K562 (cell line): ENCODE data around the gene NLRC3. TPM values are rescaled to one million over a fixed set of nuclear protein-coding genes. Genes with fewer than 3 reads are reported as not detected.

ENCODE experiments used
- ATAC-seq: fragments of 200-7000 bp; cut with Tn5 transposase; 3 replicates; pipeline ENCODE4 v1.9.1; 2020; ENCODE audit warnings: moderate library complexity
- BruUV-seq: library from RNA; stranded (reverse); fragments of 400-500 nt; replicated peaks from 2 replicates; lab custom pipeline; 2021; lab: Mats Ljungman, UMichigan
- CTCF ChIA-PET: fragments of 300-600 bp; formaldehyde crosslinking; extraction: SDS; loops from one replicate; lab custom pipeline; 2021; ENCODE audit warnings: low intra/inter-chr PET ratio; lab: Yijun Ruan, JAX
- POLR2A ChIA-PET: fragments of 300-600, 350-650 bp; sonication (Branson Sonifier 250); formaldehyde crosslinking; extraction: SDS; loops from one replicate; lab custom pipeline; 2021; ENCODE audit warnings: antibody characterized with exemption, inconsistent platforms; lab: Yijun Ruan, JAX
- DNase-seq, 4 experiments: peaks; one replicate each; pipeline versions ENCODE4 v3.0.0 to v3.0.0-alpha.2; 2011 to 2018; ENCODE audit warnings: low spot score in 3 of 4, mixed read lengths in 3 of 4; ENCODE audit errors: extremely low read depth in 1 of 4
- FAIRE-seq: peaks from 2 replicates; lab custom pipeline; 2011; peaks lifted over from hg19 to GRCh38; lab: Jason Lieb, UNC
- H2AFZ ChIP-seq: 2 replicates; pipeline ENCODE4 v1.6.0; 2011; ENCODE audit warnings: low read depth, low read length, control low read depth, inconsistent platforms
- H3K27ac ChIP-seq: fragments of 200-600 bp; 3 replicates; pipeline ENCODE4 v1.8.0; 2011; ENCODE audit warnings: low read depth, mild to moderate bottlenecking, control low read depth, inconsistent platforms, low read length, moderate library complexity, mixed read lengths; ENCODE audit errors: extremely low read depth
- H3K27me3 ChIP-seq, 2 experiments: fragments of 300-600 bp in 1 of 2; 2 replicates in 1 of 2; 3 replicates in 1 of 2; pipeline versions ENCODE4 v1.6.0 to v1.8.0; 2011; ENCODE audit warnings: inconsistent platforms in 2 of 2, low read length in 2 of 2, mild to moderate bottlenecking in 1 of 2, mixed read lengths in 1 of 2, moderate library complexity in 1 of 2; ENCODE audit not compliant: control insufficient read depth in 2 of 2, insufficient read depth in 2 of 2
- H3K36me3 ChIP-seq: fragments of 300-600 bp; 3 replicates; pipeline ENCODE4 v1.8.0; 2011; ENCODE audit warnings: mild to moderate bottlenecking, low read length, inconsistent platforms; ENCODE audit not compliant: control insufficient read depth, insufficient read depth
- H3K4me1 ChIP-seq, 2 experiments: fragments of 200-600 bp in 1 of 2; replicated peaks in 1 of 2; 2 replicates in 1 of 2; 3 replicates in 1 of 2; pipeline versions ENCODE4 v1.5.1 to v1.8.0; 2011; ENCODE audit warnings: inconsistent platforms in 2 of 2, low read length in 2 of 2, mild to moderate bottlenecking in 1 of 2, mixed read lengths in 1 of 2, moderate library complexity in 1 of 2; ENCODE audit not compliant: control insufficient read depth in 2 of 2, insufficient read depth in 2 of 2
- H3K4me2 ChIP-seq: 2 replicates; pipeline ENCODE4 v1.6.1; 2011; ENCODE audit warnings: low read length, control low read depth, inconsistent platforms, mixed read lengths; ENCODE audit not compliant: insufficient read depth
- H3K4me3 ChIP-seq: fragments of 200-600 bp; sonication (generic), shearing (Covaris generic); 2 replicates; pipeline ENCODE4 v1.5.1; 2016; ENCODE audit warnings: control low read depth, inconsistent platforms
- H3K79me2 ChIP-seq: fragments of 200-600 bp; 3 replicates; pipeline ENCODE4 v1.8.0; 2011; ENCODE audit warnings: low read length, inconsistent platforms; ENCODE audit not compliant: control insufficient read depth, insufficient read depth
- H3K9ac ChIP-seq, 2 experiments: 2 replicates each; pipeline versions ENCODE4 v1.6.0 to v1.6.1; 2011; ENCODE audit warnings: low read depth in 2 of 2, low read length in 2 of 2, control low read depth in 1 of 2, inconsistent platforms in 1 of 2, mild to moderate bottlenecking in 1 of 2, mixed read lengths in 1 of 2; ENCODE audit not compliant: insufficient read depth in 1 of 2
- H3K9me1 ChIP-seq: one replicate; pipeline ENCODE4 v1.6.0; 2011; ENCODE audit warnings: inconsistent platforms, mild to moderate bottlenecking, low read length, moderate library complexity; ENCODE audit not compliant: control insufficient read depth, insufficient read depth
- H3K9me3 ChIP-seq: replicated peaks from 2 replicates; pipeline ENCODE4 v1.5.1; 2011; ENCODE audit warnings: low read depth, low read length, inconsistent platforms; ENCODE audit not compliant: control insufficient read depth, insufficient read depth
- H4K20me1 ChIP-seq: replicated peaks from 2 replicates; pipeline ENCODE4 v1.6.1; 2011; ENCODE audit warnings: low read length, inconsistent platforms, mixed read lengths; ENCODE audit not compliant: control insufficient read depth, insufficient read depth
- CBX1 ChIP-seq: sonication (generic); IDR thresholded peaks from 2 replicates; pipeline ENCODE4 v1.6.1; 2016; ENCODE audit warnings: antibody characterized with exemption, low read depth, mild to moderate bottlenecking
- CBX3 ChIP-seq, 2 experiments: IDR thresholded peaks; 1 replicate in 1 of 2; 2 replicates in 1 of 2; pipeline ENCODE4 v1.6.1; 2012; ENCODE audit warnings: inconsistent platforms in 2 of 2, low read length in 2 of 2, borderline replicate concordance in 1 of 2, control low read depth in 1 of 2
- CXXC5 ChIP-seq: fragments of 250-450 bp; sonication (Bioruptor Pico); IDR thresholded peaks from 2 replicates; pipeline ENCODE4 v1.8.0; 2022; ENCODE audit warnings: inconsistent platforms, mild to moderate bottlenecking, moderate library complexity
- ESRRB ChIP-seq: fragments of 250-450 bp; sonication (Bioruptor Pico); IDR thresholded peaks from 2 replicates; pipeline ENCODE4 v1.5.0; 2020; ENCODE audit warnings: mild to moderate bottlenecking, moderate library complexity, borderline replicate concordance
- FIP1L1 ChIP-seq: fragments of 200-400 bp; formaldehyde crosslinking; IDR thresholded peaks from 2 replicates; pipeline ENCODE4 v1.6.1; 2018; ENCODE audit warnings: mild to moderate bottlenecking, low read depth, low read length; ENCODE audit not compliant: poor library complexity, severe bottlenecking
- FOXK1 ChIP-seq: sonication (generic); formaldehyde crosslinking; IDR thresholded peaks from 2 replicates; pipeline ENCODE4 v1.8.0; 2022; ENCODE audit warnings: missing genetic modification reagents, mild to moderate bottlenecking, borderline replicate concordance
- JUN ChIP-seq, 2 experiments: sonication (generic) in 1 of 2; formaldehyde crosslinking in 1 of 2; IDR thresholded peaks; 2 replicates each; pipeline versions ENCODE4 v1.6.1 to v1.8.0; 2012 to 2022; ENCODE audit warnings: borderline replicate concordance in 2 of 2, mild to moderate bottlenecking in 2 of 2, improper control_type of control experiment in 1 of 2, low read depth in 1 of 2, low read length in 1 of 2, missing genetic modification reagents in 1 of 2
- KAT2B ChIP-seq: IDR thresholded peaks from one replicate; pipeline ENCODE4 v1.6.1; 2012; ENCODE audit warnings: low read depth, mild to moderate bottlenecking, control low read depth, inconsistent platforms, low read length, moderate library complexity
- KAT8 ChIP-seq: fragments of 450-650 bp; IDR thresholded peaks from 2 replicates; pipeline ENCODE4 v1.6.1; 2016; ENCODE audit warnings: low read depth, mild to moderate bottlenecking
- KLF6 ChIP-seq: fragments of 250-450 bp; sonication (Bioruptor Pico); IDR thresholded peaks from 2 replicates; pipeline ENCODE4 v1.4.0; 2020; ENCODE audit warnings: mild to moderate bottlenecking, moderate library complexity, borderline replicate concordance
- MEF2D ChIP-seq: conservative IDR thresholded peaks from 2 replicates; pipeline ENCODE4 v1.6.1; 2016; ENCODE audit warnings: low read depth, missing genetic modification characterization, missing compliant biosample characterization
- NFYB ChIP-seq: IDR thresholded peaks from 2 replicates; pipeline ENCODE4 v1.6.1; 2011; ENCODE audit warnings: mild to moderate bottlenecking, moderate library complexity; ENCODE audit not compliant: insufficient read length; ENCODE audit errors: extremely low read depth
- PHB ChIP-seq: fragments of 250-450 bp; sonication (Bioruptor Pico); IDR thresholded peaks from 2 replicates; pipeline ENCODE4 v1.5.0; 2021
- RBM22 ChIP-seq: fragments of 200-400 bp; formaldehyde crosslinking; IDR thresholded peaks from 2 replicates; pipeline ENCODE4 v1.6.1; 2018; ENCODE audit warnings: low read length, low read depth; ENCODE audit not compliant: poor library complexity, severe bottlenecking
- TBL1XR1 ChIP-seq, 2 experiments: IDR thresholded peaks; 2 replicates each; pipeline ENCODE4 v1.6.1; 2012; ENCODE audit warnings: improper control_type of control experiment in 2 of 2, low read length in 2 of 2, mild to moderate bottlenecking in 1 of 2
- TBP ChIP-seq: optimal IDR thresholded peaks from 2 replicates; pipeline ENCODE3; 2011; ENCODE audit warnings: low read depth, low read length, improper control_type of control experiment
- TCF3 ChIP-seq: sonication (generic); formaldehyde crosslinking; IDR thresholded peaks from 2 replicates; pipeline ENCODE4 v1.4.0; 2020; ENCODE audit warnings: mild to moderate bottlenecking, missing genetic modification reagents
- ZNF184 ChIP-seq: sonication (generic); formaldehyde crosslinking; IDR thresholded peaks from 2 replicates; pipeline ENCODE4 v1.5.0; 2020; ENCODE audit warnings: missing genetic modification reagents
- WGBS: fragments of 100-300 bp; shearing (Covaris generic); methylation state at CpG from one replicate; pipeline ENCODE4 v1.1.6; 2016; ENCODE audit warnings: low coverage, mixed read lengths; ENCODE audit not compliant: insufficient coverage; ENCODE audit errors: missing lambda C conversion rate; 5-methylcytosine and 5-hydroxymethylcytosine counted together
- in situ Hi-C: fragments of 300-500 bp; cut with MboI; formaldehyde crosslinking; loops from 4 replicates; pipeline ENCODE4 v1.15.0; 2018; ENCODE audit warnings: inconsistent platforms, mixed read lengths
- intact Hi-C: fragments of 100-400 bp; cut with micrococcal nuclease; formaldehyde crosslinking; loops from 2 replicates; pipeline ENCODE4 v1.14.2; 2022
- polyA plus RNA-seq, 8 experiments: library from polyadenylated mRNA; depleted of rRNA in 4 of 8; stranded (reverse) in 5 of 8; unstranded in 3 of 8; fragments of >200 nt; fragmentation: Nextera tagmentation in 2 of 8; fragmentation: Illumina TruSeq in 1 of 8; extraction: Ambion mirVana in 2 of 8; extraction: Trizol in 1 of 8; gene quantifications; 2 replicates each; pipeline versions ENCODE4 v1.2.1 to v1.2.3, GENCODE V29; 2011 to 2014; ENCODE audit warnings: inconsistent platforms in 1 of 8, missing spikeins in 1 of 8
- total RNA-seq, 7 experiments: library from RNA; depleted of rRNA in 6 of 7; stranded (reverse); fragments of >200 nt in 6 of 7; fragmentation: Illumina TruSeq in 2 of 7; extraction: Trizol in 2 of 7; gene quantifications; 2 replicates each; pipeline versions ENCODE4 v1.2.1 to v1.2.3, GENCODE V29; 2011 to 2021; ENCODE audit warnings: low replicate concordance in 1 of 7
- TF ChIP-seq, protein P1 (sequence below): fragments of 250-450 bp; sonication (Bioruptor Pico); IDR thresholded peaks from 2 replicates; pipeline ENCODE4 v1.5.0; 2021
- TF ChIP-seq, protein P2 (sequence below): fragments of 450-650 bp; IDR thresholded peaks from 2 replicates; pipeline ENCODE4 v1.6.1; 2016; ENCODE audit warnings: borderline replicate concordance

The NLRC3 gene
- total and polyA plus RNA-seq, 9 of the 15 experiments (the other 6 are each of a cell fraction or from before 2014, with no cell fraction given): 0.03 to 0.13 (median 0.03) TPM; not detected in 4

- H3K4me3 ChIP-seq: no peak overlapping the region
- BruUV-seq: no TSS peak
- H3K9ac ChIP-seq: no peak overlapping the region
- no peaks in the 10 kb centered on the region for H4K20me1 ChIP-seq
- H3K9me3 ChIP-seq: no peaks in the 10 kb centered on the region
- no peaks in the 10 kb centered on the region for H3K36me3 ChIP-seq
- no peak overlapping the region for H3K4me2 ChIP-seq
- H3K27ac ChIP-seq: no peak overlapping the region
- H2AFZ ChIP-seq: no peak overlapping the region
- in situ Hi-C loops: no loop called here
- peaks cover 2% of the 10 kb centered on the region for H3K9me1 ChIP-seq
- ATAC-seq (no peak), FAIRE-seq (no peak), DNase-seq (no peak)
- ChIA-PET POLR2A (no interaction called here), CTCF (no interaction called here)
- H3K79me2 ChIP-seq: no peaks in the 10 kb centered on the region
- no peak for TF ChIP-seq RBM22
- no peak for TF ChIP-seq FOXK1 (CRISPR knock-in tag)
- TF ChIP-seq KLF6 (CRISPR knock-in tag): no peak
- no peak for TF ChIP-seq CBX1
- no peak for TF ChIP-seq JUN (IDR thresholded peaks at IDR 0.05; ENCODE audit: borderline replicate concordance, low read depth, low read length)
- TF ChIP-seq JUN (CRISPR knock-in tag; IDR thresholded peaks at IDR 0.05; ENCODE audit: borderline replicate concordance): no peak
- TF ChIP-seq TBL1XR1 (IDR thresholded peaks at IDR 0.05; ENCODE audit: low read length in 2 of 2): no peak
- no peak for TF ChIP-seq TBP
- TF ChIP-seq, protein P1, sequence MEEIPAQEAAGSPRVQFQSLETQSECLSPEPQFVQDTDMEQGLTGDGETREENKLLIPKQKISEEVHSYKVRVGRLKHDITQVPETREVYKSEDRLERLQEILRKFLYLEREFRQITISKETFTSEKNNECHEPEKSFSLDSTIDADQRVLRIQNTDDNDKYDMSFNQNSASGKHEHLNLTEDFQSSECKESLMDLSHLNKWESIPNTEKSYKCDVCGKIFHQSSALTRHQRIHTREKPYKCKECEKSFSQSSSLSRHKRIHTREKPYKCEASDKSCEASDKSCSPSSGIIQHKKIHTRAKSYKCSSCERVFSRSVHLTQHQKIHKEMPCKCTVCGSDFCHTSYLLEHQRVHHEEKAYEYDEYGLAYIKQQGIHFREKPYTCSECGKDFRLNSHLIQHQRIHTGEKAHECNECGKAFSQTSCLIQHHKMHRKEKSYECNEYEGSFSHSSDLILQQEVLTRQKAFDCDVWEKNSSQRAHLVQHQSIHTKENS (CRISPR knock-in tag): no peak
- TF ChIP-seq ESRRB (CRISPR knock-in tag): no peak
- TF ChIP-seq NFYB: no peak
- no peak for TF ChIP-seq FIP1L1
- TF ChIP-seq CBX3 (IDR thresholded peaks at IDR 0.05; ENCODE audit: borderline replicate concordance in 1 of 2, low read length in 2 of 2): no peak
- TF ChIP-seq, protein P2, sequence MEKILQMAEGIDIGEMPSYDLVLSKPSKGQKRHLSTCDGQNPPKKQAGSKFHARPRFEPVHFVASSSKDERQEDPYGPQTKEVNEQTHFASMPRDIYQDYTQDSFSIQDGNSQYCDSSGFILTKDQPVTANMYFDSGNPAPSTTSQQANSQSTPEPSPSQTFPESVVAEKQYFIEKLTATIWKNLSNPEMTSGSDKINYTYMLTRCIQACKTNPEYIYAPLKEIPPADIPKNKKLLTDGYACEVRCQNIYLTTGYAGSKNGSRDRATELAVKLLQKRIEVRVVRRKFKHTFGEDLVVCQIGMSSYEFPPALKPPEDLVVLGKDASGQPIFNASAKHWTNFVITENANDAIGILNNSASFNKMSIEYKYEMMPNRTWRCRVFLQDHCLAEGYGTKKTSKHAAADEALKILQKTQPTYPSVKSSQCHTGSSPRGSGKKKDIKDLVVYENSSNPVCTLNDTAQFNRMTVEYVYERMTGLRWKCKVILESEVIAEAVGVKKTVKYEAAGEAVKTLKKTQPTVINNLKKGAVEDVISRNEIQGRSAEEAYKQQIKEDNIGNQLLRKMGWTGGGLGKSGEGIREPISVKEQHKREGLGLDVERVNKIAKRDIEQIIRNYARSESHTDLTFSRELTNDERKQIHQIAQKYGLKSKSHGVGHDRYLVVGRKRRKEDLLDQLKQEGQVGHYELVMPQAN: no peak
- TF ChIP-seq MEF2D: no peak
- TF ChIP-seq ZNF184 (CRISPR knock-in tag): no peak
- no peak for TF ChIP-seq CXXC5 (CRISPR knock-in tag)
- no peak for TF ChIP-seq KAT8
- no peak for TF ChIP-seq KAT2B
- no peak for TF ChIP-seq PHB
- no peak for TF ChIP-seq TCF3 (CRISPR knock-in tag)
- intact Hi-C loops: no loop called here
- no peaks in the 10 kb centered on the region for H3K27me3 ChIP-seq
- WGBS: 88% methylated on average over 10 of the region's 10 CpGs
- peaks cover 7% of the 10 kb centered on the region in 2 experiments for H3K4me1 ChIP-seq
These were observed 66.8 kb downstream of the NLRC3 start for GRCh38 chr16:3510416-3510815.
